ENCODE measurements around the gene CHMP2B. TPM values are rescaled to one million over a fixed set of nuclear protein-coding genes. Genes with fewer than 3 reads are reported as not detected.

The CHMP2B gene
- total RNA-seq, 2 experiments from 2014 or later: 11.5 to 31.5 TPM

- H3K4me3 ChIP-seq (ENCODE audit: low read depth, low read length, poor library complexity, severe bottlenecking): no peak overlapping the region
- H3K27ac ChIP-seq (ENCODE audit: low read depth, low read length, poor library complexity, severe bottlenecking): no peak overlapping the region
- H3K9me3 ChIP-seq (ENCODE audit: low read length): no peaks in the 10 kb centered on the region
- ChIA-PET CTCF (ENCODE audit: unreplicated experiment) (no interaction called here), POLR2A (interaction anchor here (0.6 to 1.4 kb wide), 5 partner anchors 9 to 1343 kb away, joined by 3 to 5 read pairs (median 3); no protein-coding TSS in a partner anchor)
- H3K4me2 ChIP-seq (ENCODE audit: low read length): no peak overlapping the region
- H4K20me1 ChIP-seq (ENCODE audit: insufficient read depth, low read length): peaks cover 9% of the 10 kb centered on the region
- no peaks in the 10 kb centered on the region for H3K9me2 ChIP-seq (ENCODE audit: insufficient read depth, low read length)
- TF ChIP-seq, protein P1, sequence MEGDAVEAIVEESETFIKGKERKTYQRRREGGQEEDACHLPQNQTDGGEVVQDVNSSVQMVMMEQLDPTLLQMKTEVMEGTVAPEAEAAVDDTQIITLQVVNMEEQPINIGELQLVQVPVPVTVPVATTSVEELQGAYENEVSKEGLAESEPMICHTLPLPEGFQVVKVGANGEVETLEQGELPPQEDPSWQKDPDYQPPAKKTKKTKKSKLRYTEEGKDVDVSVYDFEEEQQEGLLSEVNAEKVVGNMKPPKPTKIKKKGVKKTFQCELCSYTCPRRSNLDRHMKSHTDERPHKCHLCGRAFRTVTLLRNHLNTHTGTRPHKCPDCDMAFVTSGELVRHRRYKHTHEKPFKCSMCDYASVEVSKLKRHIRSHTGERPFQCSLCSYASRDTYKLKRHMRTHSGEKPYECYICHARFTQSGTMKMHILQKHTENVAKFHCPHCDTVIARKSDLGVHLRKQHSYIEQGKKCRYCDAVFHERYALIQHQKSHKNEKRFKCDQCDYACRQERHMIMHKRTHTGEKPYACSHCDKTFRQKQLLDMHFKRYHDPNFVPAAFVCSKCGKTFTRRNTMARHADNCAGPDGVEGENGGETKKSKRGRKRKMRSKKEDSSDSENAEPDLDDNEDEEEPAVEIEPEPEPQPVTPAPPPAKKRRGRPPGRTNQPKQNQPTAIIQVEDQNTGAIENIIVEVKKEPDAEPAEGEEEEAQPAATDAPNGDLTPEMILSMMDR (conservative IDR thresholded peaks at IDR 0.05; ENCODE audit: low read length): no peak
- TF ChIP-seq EZH2phosphoT487 (IDR thresholded peaks at IDR 0.05; ENCODE audit: borderline replicate concordance, low read depth, low read length): no peak
- H3K4me1 ChIP-seq (ENCODE audit: insufficient read depth, low read length, poor library complexity, severe bottlenecking): peaks cover 18% of the 10 kb centered on the region
- no TSS peak for BruUV-seq (replicated peaks)
- H3K79me2 ChIP-seq (ENCODE audit: insufficient read depth, low read depth, low read length): peaks cover 29% of the 10 kb centered on the region; the same call in 1 of the 2 replicates
- no peak for DNase-seq (ENCODE audit: low spot score)
- intact Hi-C loops (cut with micrococcal nuclease; ENCODE audit: unreplicated experiment): loop anchor here (5.0 kb wide), 1 partner anchor 922 kb away; the partner anchor contains the start of gene C3orf38
- H3K36me3 ChIP-seq (ENCODE audit: insufficient read depth, low read length): no peaks in the 10 kb centered on the region
- H2AFZ ChIP-seq (ENCODE audit: low read length): no peak overlapping the region
These were observed 1.4 kb upstream of the CHMP2B start for GRCh38 chr3:87225659-87226058.

GRCh38 chr3:87227835-87228144 is 681 bp downstream of the CHMP2B start:
- Histone ChIP-seq H3K4me3 (ENCODE audit: low read depth, low read length, poor library complexity, severe bottlenecking) (peak overlapping the region; percentile 98), H3K4me1 (ENCODE audit: insufficient read depth, low read length, poor library complexity, severe bottlenecking) (peaks cover 18% of the 10 kb centered on the region), H2AFZ (ENCODE audit: low read length) (peak overlapping the region; percentile 99), H4K20me1 (ENCODE audit: insufficient read depth, low read length) (peaks cover 9% of the 10 kb centered on the region), H3K9me2 (ENCODE audit: insufficient read depth, low read length) (no peaks in the 10 kb centered on the region), H3K4me2 (ENCODE audit: low read length) (peak overlapping the region; percentile 84), H3K79me2 (ENCODE audit: insufficient read depth, low read depth, low read length) (peaks cover 29% of the 10 kb centered on the region; the same call in 1 of the 2 replicates), H3K9me3 (ENCODE audit: low read length) (no peaks in the 10 kb centered on the region), H3K36me3 (ENCODE audit: insufficient read depth, low read length) (no peaks in the 10 kb centered on the region), H3K27ac (ENCODE audit: low read depth, low read length, poor library complexity, severe bottlenecking) (no peak overlapping the region)
- CTCF ChIA-PET (ENCODE audit: unreplicated experiment): no interaction called here
- intact Hi-C loops (cut with micrococcal nuclease; ENCODE audit: unreplicated experiment): loop anchor here (5.0 kb wide), 1 partner anchor 920 kb away; the partner anchor contains the start of gene C3orf38
- POLR2A ChIA-PET: interaction anchor here (0.5 to 2.1 kb wide), 5 partner anchors 19 to 972 kb away, joined by 3 to 4 read pairs (median 3); no protein-coding TSS in a partner anchor
- DNase-seq (ENCODE audit: low spot score): peak; percentile 7
- no TSS peak for BruUV-seq (replicated peaks)
- no peak for TF ChIP-seq EZH2phosphoT487 (IDR thresholded peaks at IDR 0.05; ENCODE audit: borderline replicate concordance, low read depth, low read length)
- TF ChIP-seq, protein P1 (conservative IDR thresholded peaks at IDR 0.05; ENCODE audit: low read length): no peak

DNA sequence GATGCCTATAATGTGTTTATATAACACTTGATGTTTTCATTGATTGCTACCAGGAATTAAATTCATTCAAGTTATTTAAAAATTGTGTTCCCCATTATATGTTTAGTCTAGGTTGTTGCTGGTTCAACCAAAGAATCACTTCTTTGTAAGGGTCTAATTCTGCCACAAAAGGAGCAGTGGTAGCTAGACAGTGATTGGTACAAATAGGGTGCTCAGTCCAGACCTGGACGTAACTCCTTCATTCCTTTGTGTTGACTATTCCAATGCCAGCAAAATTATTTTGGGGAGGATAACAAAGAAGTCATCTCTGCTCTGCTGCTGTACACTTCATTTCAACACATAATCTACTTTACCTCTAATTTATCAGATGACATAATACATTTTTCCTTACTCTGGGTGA is 1.2 kb downstream of the CHMP2B start:
- TF ChIP-seq EZH2phosphoT487 (IDR thresholded peaks at IDR 0.05; ENCODE audit: borderline replicate concordance, low read depth, low read length): no peak
- TF ChIP-seq, protein P1 (conservative IDR thresholded peaks at IDR 0.05; ENCODE audit: low read length): no peak
- no peaks in the 10 kb centered on the region for H3K9me2 ChIP-seq (ENCODE audit: insufficient read depth, low read length)
- BruUV-seq (replicated peaks): TSS peak; percentile 63
- POLR2A ChIA-PET: interaction anchor here (0.5 to 2.1 kb wide), 3 partner anchors 21 to 972 kb away, joined by 3 to 4 read pairs (median 3); no protein-coding TSS in a partner anchor
- DNase-seq (ENCODE audit: low spot score): no peak
- no peak overlapping the region; the same call in 1 of the 2 replicates for H2AFZ ChIP-seq (ENCODE audit: low read length)
- no peaks in the 10 kb centered on the region for H3K36me3 ChIP-seq (ENCODE audit: insufficient read depth, low read length)
- intact Hi-C loops (cut with micrococcal nuclease; ENCODE audit: unreplicated experiment): loop anchor here (5.0 kb wide), 1 partner anchor 919 kb away; the partner anchor contains the start of gene C3orf38
- peak overlapping the region; percentile 98 for H3K4me3 ChIP-seq (ENCODE audit: low read depth, low read length, poor library complexity, severe bottlenecking)
- H3K9me3 ChIP-seq (ENCODE audit: low read length): no peaks in the 10 kb centered on the region
- H3K4me2 ChIP-seq (ENCODE audit: low read length): peak overlapping the region; percentile 84
- peaks cover 29% of the 10 kb centered on the region; the same call in 1 of the 2 replicates for H3K79me2 ChIP-seq (ENCODE audit: insufficient read depth, low read depth, low read length)
- peaks cover 9% of the 10 kb centered on the region for H4K20me1 ChIP-seq (ENCODE audit: insufficient read depth, low read length)
- H3K27ac ChIP-seq (ENCODE audit: low read depth, low read length, poor library complexity, severe bottlenecking): no peak overlapping the region
- CTCF ChIA-PET (ENCODE audit: unreplicated experiment): no interaction called here
- peaks cover 18% of the 10 kb centered on the region for H3K4me1 ChIP-seq (ENCODE audit: insufficient read depth, low read length, poor library complexity, severe bottlenecking)
